ENCODE measurements around the gene C4BPB.

DNA sequence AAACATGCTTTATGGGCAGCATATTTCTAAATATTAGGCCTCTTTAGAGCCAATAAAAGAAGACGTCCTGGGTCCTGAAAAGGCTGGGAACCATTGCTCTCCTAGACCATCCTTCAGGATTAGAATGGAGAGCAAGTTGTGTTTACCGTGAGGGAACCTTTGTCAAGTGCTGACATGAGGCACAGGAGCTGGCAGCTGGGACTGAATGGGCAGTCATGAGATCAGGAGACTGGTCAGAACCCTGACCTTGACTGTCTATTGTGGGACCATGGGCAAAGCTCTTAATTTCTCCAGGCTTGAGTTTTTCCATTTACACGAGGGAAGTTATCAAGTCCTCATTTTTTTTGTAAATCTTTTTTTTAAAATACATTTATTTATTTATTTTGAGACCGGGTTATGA lies 30.4 kb upstream of the C4BPB start:
- TF ChIP-seq CTCF (conservative IDR thresholded peaks at IDR 0.05; ENCODE audit: low read depth, low read length) (no peak), EZH2 (IDR thresholded peaks at IDR 0.05; ENCODE audit: borderline replicate concordance, low read depth, low read length, poor library complexity, severe bottlenecking) (no peak)
